GM12865 (cell line): ENCODE measurements around the gene KRABD2.

Experiments
- DNase-seq: peaks from one replicate; pipeline ENCODE4 v3.0.0; 2010; ENCODE audit warnings: low read depth
- H3K4me3 ChIP-seq: 2 replicates; pipeline ENCODE4 v1.5.1; 2011; ENCODE audit warnings: mild to moderate bottlenecking, low read depth, low read length, control low read depth
- CTCF ChIP-seq: IDR thresholded peaks from 2 replicates; pipeline ENCODE4 v1.5.1; 2011; ENCODE audit warnings: low read length, control low read depth, low read depth, inconsistent platforms; ENCODE audit not compliant: insufficient read depth; ENCODE audit errors: missing control alignments

Gene KRABD2

GRCh38 chr17:8362651-8363332, 13.7 kb downstream of the KRABD2 start:
- TF ChIP-seq CTCF, result no peak
- no peak overlapping the region for H3K4me3 ChIP-seq
- DNase-seq, result no peak

- no peak overlapping the region for H3K4me3 ChIP-seq
- TF ChIP-seq CTCF, result no peak
- no peak for DNase-seq
These were observed 15.8 kb downstream of the KRABD2 start for GRCh38 chr17:8360751-8361150.

GRCh38 chr17:8360260-8360659, 16.2 kb downstream of the KRABD2 start:
- TF ChIP-seq CTCF, result no peak
- H3K4me3 ChIP-seq, result no peak overlapping the region
- DNase-seq, result no peak

- no peak overlapping the region for H3K4me3 ChIP-seq
- no peak for TF ChIP-seq CTCF
- no peak for DNase-seq
These were observed 16.7 kb downstream of the KRABD2 start for GRCh38 chr17:8359769-8360168.

- TF ChIP-seq CTCF, result no peak
- no peak for DNase-seq
These were observed 18.6 kb downstream of the KRABD2 start for GRCh38 chr17:8357910-8358309.

GRCh38 chr17:8354236-8354635, 22.3 kb downstream of the KRABD2 start:
- DNase-seq, result no peak
- no peak for TF ChIP-seq CTCF
- no peak overlapping the region for H3K4me3 ChIP-seq

More at GRCh38 chr17:8357910-8358309, 18.6 kb downstream of the KRABD2 start:
- H3K4me3 ChIP-seq, result no peak overlapping the region

- no peak overlapping the region for H3K4me3 ChIP-seq
- no peak for TF ChIP-seq CTCF
- no peak for DNase-seq
These were observed 22.8 kb downstream of the KRABD2 start for GRCh38 chr17:8353736-8354135.
